ENCODE data around the gene JMJD8. TPM values are rescaled to one million over a fixed set of nuclear protein-coding genes. Genes with fewer than 3 reads are reported as not detected.

JMJD8 gene
- total RNA-seq, 4 donors from 2014 or later = 73.2 to 114 (median 88.1) TPM

- TF ChIP-seq POLR2A (IDR thresholded peaks at IDR 0.05; ENCODE audit: low read depth) = no peak
- Histone ChIP-seq H3K4me1 (peaks cover 9 to 44% (median 32%) of the 10 kb centered on the region in 4 donors), H3K27me3 (peaks cover 0 to 99% (median 84%) of the 10 kb centered on the region in 4 donors), H3K27ac (replicated peaks in 1 of 4) (no peak overlapping the region), H3K36me3 (no peaks in the 10 kb centered on the region), H3K4me3 (no peak overlapping the region), H3K9me3 (no peaks in the 10 kb centered on the region)
- DNase-seq (ENCODE audit: extremely low spot score) = no peak
- intact Hi-C loops (cut with DNase I) = no loop called here
- 35% methylated on average over 14 of the region's 14 CpGs for WGBS
These were observed 23.0 kb upstream of the JMJD8 start for GRCh38 chr16:707062-707538.

DNA sequence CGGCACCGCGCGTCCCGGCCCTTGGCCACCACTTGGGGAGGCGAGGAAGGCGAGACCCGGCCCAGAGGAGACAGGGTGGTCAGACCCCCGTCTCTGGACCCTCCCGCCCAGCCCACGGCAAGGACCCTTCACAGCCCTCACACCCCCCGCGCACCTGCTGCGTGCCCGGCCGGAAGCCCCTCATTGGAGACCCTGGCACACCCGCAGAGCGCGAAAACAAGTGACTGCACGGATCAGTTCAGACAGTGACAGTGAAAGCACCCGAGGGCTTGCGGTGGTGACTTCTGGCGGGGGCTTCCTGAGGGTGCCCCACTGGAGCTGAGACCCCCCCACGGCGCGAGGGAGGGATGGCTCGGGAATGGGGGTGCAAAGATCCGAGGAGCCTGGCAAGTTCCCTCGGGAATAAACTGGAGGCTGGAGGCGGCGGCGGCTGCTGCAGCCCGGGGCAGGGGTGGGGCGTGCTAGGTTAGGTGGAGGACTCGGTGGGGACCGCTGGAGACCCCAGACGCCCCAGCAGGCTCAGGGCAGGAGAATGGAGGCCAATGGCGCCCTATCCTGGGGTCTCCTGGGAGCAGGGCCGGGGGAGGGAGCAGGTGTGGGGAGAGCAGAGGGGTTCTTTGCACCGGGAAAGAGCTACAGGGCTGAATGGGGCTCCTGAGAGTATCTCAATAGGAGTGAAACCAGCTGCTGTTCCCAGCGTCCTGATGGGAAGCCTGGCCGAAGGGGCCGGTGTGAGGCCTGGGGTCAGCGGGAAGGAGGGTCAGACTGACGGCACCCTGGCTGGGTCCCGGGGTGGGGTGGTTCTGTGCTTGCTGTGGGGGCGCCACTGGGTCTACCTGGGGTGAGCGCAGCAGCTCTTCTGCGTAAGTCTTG is 22.3 kb upstream of the JMJD8 start:
- TF ChIP-seq POLR2AphosphoS5 (IDR thresholded peaks at IDR 0.05) (no peak), EP300 (IDR thresholded peaks at IDR 0.05) (no peak), POLR2A (IDR thresholded peaks at IDR 0.05; ENCODE audit: low read depth) (no peak)
- TF ChIP-seq, protein P1, sequence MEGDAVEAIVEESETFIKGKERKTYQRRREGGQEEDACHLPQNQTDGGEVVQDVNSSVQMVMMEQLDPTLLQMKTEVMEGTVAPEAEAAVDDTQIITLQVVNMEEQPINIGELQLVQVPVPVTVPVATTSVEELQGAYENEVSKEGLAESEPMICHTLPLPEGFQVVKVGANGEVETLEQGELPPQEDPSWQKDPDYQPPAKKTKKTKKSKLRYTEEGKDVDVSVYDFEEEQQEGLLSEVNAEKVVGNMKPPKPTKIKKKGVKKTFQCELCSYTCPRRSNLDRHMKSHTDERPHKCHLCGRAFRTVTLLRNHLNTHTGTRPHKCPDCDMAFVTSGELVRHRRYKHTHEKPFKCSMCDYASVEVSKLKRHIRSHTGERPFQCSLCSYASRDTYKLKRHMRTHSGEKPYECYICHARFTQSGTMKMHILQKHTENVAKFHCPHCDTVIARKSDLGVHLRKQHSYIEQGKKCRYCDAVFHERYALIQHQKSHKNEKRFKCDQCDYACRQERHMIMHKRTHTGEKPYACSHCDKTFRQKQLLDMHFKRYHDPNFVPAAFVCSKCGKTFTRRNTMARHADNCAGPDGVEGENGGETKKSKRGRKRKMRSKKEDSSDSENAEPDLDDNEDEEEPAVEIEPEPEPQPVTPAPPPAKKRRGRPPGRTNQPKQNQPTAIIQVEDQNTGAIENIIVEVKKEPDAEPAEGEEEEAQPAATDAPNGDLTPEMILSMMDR (IDR thresholded peaks at IDR 0.05) = no peak
- H3K27ac ChIP-seq (replicated peaks in 1 of 4) = no peak overlapping the region
- peaks cover 9 to 38% (median 28%) of the 10 kb centered on the region in 4 donors for H3K4me1 ChIP-seq
- H3K9me3 ChIP-seq = no peaks in the 10 kb centered on the region
- intact Hi-C loops (cut with DNase I) = no loop called here
- WGBS = 6% methylated on average over 25 of the region's 49 CpGs
- H3K36me3 ChIP-seq = no peaks in the 10 kb centered on the region
- peaks cover 0 to 99% (median 89%) of the 10 kb centered on the region in 4 donors for H3K27me3 ChIP-seq
- H3K4me3 ChIP-seq = peak overlapping the region in 2 of 4 donors; percentile 24 to 42
- no peak for DNase-seq (ENCODE audit: extremely low spot score)

GRCh38 chr16:705431-706188 is 21.5 kb upstream of the JMJD8 start, which contains the start of gene FBXL16:
FBXL16 (minus strand) TSS chr16:705801; CDS start chr16:697405, 8,396 bp downstream.
- no peak within 1 kb of the TSS for H3K27ac ChIP-seq (replicated peaks in 1 of 4)
- H3K9me3 ChIP-seq = no peaks in the 10 kb centered on the region
- no peaks in the 10 kb centered on the region for H3K36me3 ChIP-seq
- H3K4me1 ChIP-seq = peaks cover 9 to 43% (median 30%) of the 10 kb centered on the region in 4 donors
- DNase-seq (ENCODE audit: extremely low spot score) = no peak
- intact Hi-C loops (cut with DNase I) = no loop called here
- TF ChIP-seq POLR2AphosphoS5 (IDR thresholded peaks at IDR 0.05) (no peak), EP300 (IDR thresholded peaks at IDR 0.05) (no peak), POLR2A (IDR thresholded peaks at IDR 0.05; ENCODE audit: low read depth) (no peak)
- TF ChIP-seq, protein P1 (IDR thresholded peaks at IDR 0.05) = no peak
- WGBS = no CpG with 5 or more reads among the region's 115 CpGs
- H3K4me3 ChIP-seq = peak within 1 kb of the TSS in 2 of 4 donors; percentile 24 to 42
- H3K27me3 ChIP-seq = peaks cover 0 to 99% (median 88%) of the 10 kb centered on the region in 4 donors

- Histone ChIP-seq H3K36me3 (no peaks in the 10 kb centered on the region), H3K27me3 (peaks cover 0 to 99% (median 86%) of the 10 kb centered on the region in 4 donors), H3K27ac (replicated peaks in 1 of 4) (no peak overlapping the region), H3K4me1 (peaks cover 5 to 44% (median 27%) of the 10 kb centered on the region in 4 donors), H3K4me3 (no peak overlapping the region), H3K9me3 (no peaks in the 10 kb centered on the region)
- TF ChIP-seq EP300 (IDR thresholded peaks at IDR 0.05) (no peak), POLR2A (IDR thresholded peaks at IDR 0.05; ENCODE audit: low read depth) (no peak), POLR2AphosphoS5 (IDR thresholded peaks at IDR 0.05) (no peak)
- TF ChIP-seq, protein P1 (IDR thresholded peaks at IDR 0.05) = no peak
- DNase-seq (ENCODE audit: extremely low spot score) = no peak
- intact Hi-C loops (cut with DNase I) = no loop called here
- 20% methylated on average over 3 of the region's 50 CpGs for WGBS
These were observed 20.6 kb upstream of the JMJD8 start for GRCh38 chr16:704552-705380.

Measured in esophagus muscularis mucosa (tissue), 4 donors.